ENCODE measurements around the gene BPI. TPM values are rescaled to one million over a fixed set of nuclear protein-coding genes. Genes with fewer than 3 reads are reported as not detected.

Gene BPI
- total and polyA plus RNA-seq, 12 donors, result 0.01 to 1.6 (median 0.15) TPM; not detected in 7

DNA sequence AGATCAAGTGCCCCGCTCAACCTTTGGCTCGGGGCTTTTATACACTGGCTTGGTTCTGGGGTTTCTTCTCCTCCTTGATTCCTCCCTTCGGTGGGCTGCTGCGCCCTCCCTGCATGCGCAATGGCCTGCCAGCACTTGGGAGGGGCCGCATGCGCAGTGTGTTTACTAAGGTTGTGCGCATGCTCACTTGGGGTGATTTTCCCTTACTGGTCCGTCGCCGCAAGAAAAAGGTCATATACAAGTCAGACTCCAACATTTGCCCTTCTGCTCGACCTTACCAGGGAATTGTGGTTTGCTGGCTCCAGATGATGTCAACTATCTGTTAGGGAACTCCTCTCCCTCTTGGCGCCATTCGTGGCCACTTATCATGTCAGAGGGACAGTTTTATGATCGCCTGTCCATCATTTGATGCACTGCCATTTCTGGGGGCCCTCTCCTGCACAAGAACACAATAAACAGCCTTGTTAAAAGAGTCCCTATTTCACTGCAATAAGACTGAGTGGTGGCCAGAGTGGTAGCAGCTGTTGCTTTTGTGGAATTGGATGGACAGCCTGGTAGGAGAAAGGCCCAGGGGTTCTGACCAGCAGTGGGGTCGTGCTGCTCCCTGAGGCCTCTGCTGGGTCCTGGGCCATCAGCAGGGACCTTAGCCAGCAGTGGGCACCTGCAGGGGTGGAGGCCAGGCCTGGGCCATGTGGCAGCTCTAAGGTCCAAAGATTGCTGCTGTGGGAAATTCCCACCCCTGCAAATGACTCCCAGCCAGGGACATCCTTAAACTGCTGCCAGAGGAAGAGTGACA lies 39.6 kb downstream of the BPI start:
- H3K27me3 ChIP-seq, result no peaks in the 10 kb centered on the region
- H3K4me1 ChIP-seq, result peaks cover 0 to 20% (median 0%) of the 10 kb centered on the region in 9 donors
- intact Hi-C loops (cut with DNase I), result loop anchor here in 3 of 10 donors (5.0 to 10.0 kb wide), 2 partner anchors 61 to 64 kb away; no protein-coding TSS in a partner anchor
- no peak overlapping the region for H3K4me3 ChIP-seq
- no peak overlapping the region for H3K27ac ChIP-seq
- H3K9me3 ChIP-seq, result peaks cover 0 to under 1% (median 0%) of the 10 kb centered on the region in 11 donors
- DNase-seq (peak in 1 of 2 donors; percentile 24), ATAC-seq (peak in 1 of 8 donors; percentile 32)
- no peaks in the 10 kb centered on the region for H3K36me3 ChIP-seq
- 61 to 70% methylated on average over 16 of the region's 16 CpGs for WGBS, 2 donors
- TF ChIP-seq, protein P1, sequence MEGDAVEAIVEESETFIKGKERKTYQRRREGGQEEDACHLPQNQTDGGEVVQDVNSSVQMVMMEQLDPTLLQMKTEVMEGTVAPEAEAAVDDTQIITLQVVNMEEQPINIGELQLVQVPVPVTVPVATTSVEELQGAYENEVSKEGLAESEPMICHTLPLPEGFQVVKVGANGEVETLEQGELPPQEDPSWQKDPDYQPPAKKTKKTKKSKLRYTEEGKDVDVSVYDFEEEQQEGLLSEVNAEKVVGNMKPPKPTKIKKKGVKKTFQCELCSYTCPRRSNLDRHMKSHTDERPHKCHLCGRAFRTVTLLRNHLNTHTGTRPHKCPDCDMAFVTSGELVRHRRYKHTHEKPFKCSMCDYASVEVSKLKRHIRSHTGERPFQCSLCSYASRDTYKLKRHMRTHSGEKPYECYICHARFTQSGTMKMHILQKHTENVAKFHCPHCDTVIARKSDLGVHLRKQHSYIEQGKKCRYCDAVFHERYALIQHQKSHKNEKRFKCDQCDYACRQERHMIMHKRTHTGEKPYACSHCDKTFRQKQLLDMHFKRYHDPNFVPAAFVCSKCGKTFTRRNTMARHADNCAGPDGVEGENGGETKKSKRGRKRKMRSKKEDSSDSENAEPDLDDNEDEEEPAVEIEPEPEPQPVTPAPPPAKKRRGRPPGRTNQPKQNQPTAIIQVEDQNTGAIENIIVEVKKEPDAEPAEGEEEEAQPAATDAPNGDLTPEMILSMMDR (IDR thresholded peaks at IDR 0.05), result no peak

DNA sequence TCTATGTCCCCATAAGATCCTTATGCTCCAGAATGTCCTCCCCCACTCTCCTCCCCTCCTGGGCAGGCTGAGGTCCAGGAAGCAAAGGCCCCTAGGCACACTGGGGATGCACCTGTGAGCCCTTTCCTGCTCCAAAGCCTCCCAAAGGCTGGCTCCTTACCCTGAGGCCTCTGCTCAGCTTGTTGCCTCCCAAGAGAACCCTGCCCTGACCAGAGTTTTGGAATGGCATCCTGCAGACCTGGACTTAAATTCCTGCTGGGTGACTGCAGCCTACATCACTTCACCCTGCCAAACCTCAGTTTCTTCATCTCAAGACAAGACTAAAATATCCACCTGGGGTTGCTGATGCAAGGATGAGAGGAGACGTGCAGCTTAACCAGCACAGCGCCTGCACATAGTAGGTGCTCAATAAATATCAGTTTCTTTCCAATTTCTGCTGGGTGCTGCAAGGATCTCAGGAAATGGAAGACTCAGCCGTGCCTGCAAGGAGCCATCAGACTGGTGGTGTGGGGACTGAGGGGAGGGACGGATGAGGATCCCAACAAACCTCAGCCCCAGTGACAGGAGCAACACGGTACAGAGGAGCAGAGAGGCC lies 40.2 kb downstream of the BPI start:
- peaks cover 0 to 16% (median 0%) of the 10 kb centered on the region in 9 donors for H3K4me1 ChIP-seq
- ATAC-seq, result no peak
- no peak for DNase-seq
- no peaks in the 10 kb centered on the region for H3K36me3 ChIP-seq
- TF ChIP-seq, protein P1 (IDR thresholded peaks at IDR 0.05), result no peak
- no peak overlapping the region for H3K27ac ChIP-seq
- WGBS, 2 donors, result 89 to 92% methylated on average over 5 of the region's 5 CpGs
- no peaks in the 10 kb centered on the region for H3K9me3 ChIP-seq
- H3K4me3 ChIP-seq, result no peak overlapping the region
- no peaks in the 10 kb centered on the region for H3K27me3 ChIP-seq
- intact Hi-C loops (cut with DNase I), result loop anchor here in 3 of 10 donors (5.0 to 10.0 kb wide), 2 partner anchors 61 to 63 kb away; no protein-coding TSS in a partner anchor

DNA sequence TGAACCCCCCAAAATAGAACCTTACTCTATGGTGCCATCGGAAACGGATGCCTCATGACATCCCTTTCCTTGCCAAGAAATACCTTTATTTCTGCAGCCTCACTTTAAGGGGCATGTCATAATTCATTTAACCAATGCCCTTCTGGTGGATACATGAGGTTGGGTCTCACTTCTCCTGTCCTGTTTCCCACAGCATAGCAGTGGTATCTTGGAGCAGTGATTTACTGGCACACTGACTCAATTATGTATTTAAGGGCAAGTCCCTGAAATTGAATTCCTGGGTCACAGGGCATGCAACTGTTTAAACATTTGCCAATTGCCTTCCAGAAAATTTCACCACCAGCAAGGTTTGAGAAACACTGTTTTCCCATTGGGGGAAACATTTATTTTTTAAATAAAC lies 41.7 kb downstream of the BPI start:
- WGBS, 2 donors, result 20 to 39% methylated on average over 2 of the region's 2 CpGs
- no peak for DNase-seq
- intact Hi-C loops (cut with DNase I), result loop anchor here in 1 of 10 donors (10.0 kb wide), 1 partner anchor 59 kb away; no protein-coding TSS in a partner anchor

GRCh38 chr20:38346247-38346651 lies 42.3 kb downstream of the BPI start, which contains the start of gene LBP:
Gene LBP, plus strand, starts transcription at chr20:38346482. Its CDS starts 35 bp downstream, at chr20:38346517.
- Histone ChIP-seq H3K4me3 (no peak within 1 kb of the TSS), H3K27ac (no peak within 1 kb of the TSS), H3K4me1 (peaks cover 0 to 20% (median 0%) of the 10 kb centered on the region in 9 donors), H3K36me3 (no peaks in the 10 kb centered on the region), H3K27me3 (no peaks in the 10 kb centered on the region), H3K9me3 (no peaks in the 10 kb centered on the region)
- DNase-seq (no peak), ATAC-seq (peak in 2 of 8 donors; percentile 25 to 29)
- intact Hi-C loops (cut with DNase I), result loop anchor here in 1 of 10 donors (10.0 kb wide), 1 partner anchor 59 kb away; no protein-coding TSS in a partner anchor
- TF ChIP-seq, protein P1 (IDR thresholded peaks at IDR 0.05), result no peak
- WGBS, 2 donors, result 86 to 87% methylated on average over 8 of the region's 8 CpGs

More for the DNA sequence above, 41.7 kb downstream of the BPI start:
- H3K4me3 ChIP-seq, result no peak overlapping the region
- TF ChIP-seq, protein P1 (IDR thresholded peaks at IDR 0.05), result no peak
- H3K27ac ChIP-seq, result no peak overlapping the region
- H3K4me1 ChIP-seq, result peaks cover 0 to 15% (median 0%) of the 10 kb centered on the region in 9 donors
- H3K27me3 ChIP-seq, result no peaks in the 10 kb centered on the region
- H3K36me3 ChIP-seq, result no peaks in the 10 kb centered on the region
- H3K9me3 ChIP-seq, result no peaks in the 10 kb centered on the region
- no peak for ATAC-seq
